ENCODE measurements around the gene DSG3.

DSG3 gene

GRCh38 chr18:31497836-31498573 lies 50.5 kb downstream of the DSG3 start, which contains the start of gene DSG2:
TSS of gene DSG2 (plus strand) at chr18:31498177. CDS start at chr18:31498252, 75 bp downstream.
- H3K4me3 ChIP-seq (ENCODE audit: low read length) = peak within 1 kb of the TSS; percentile 90
- DNase-seq (ENCODE audit: low read depth) = no peak
- TF ChIP-seq CTCF (conservative IDR thresholded peaks at IDR 0.05; ENCODE audit: low read depth, low read length) = no peak

GRCh38 chr18:31498574-31499524 lies 51.3 kb downstream of the DSG3 start:
- DNase-seq (ENCODE audit: low read depth) = no peak
- no peak for TF ChIP-seq CTCF (conservative IDR thresholded peaks at IDR 0.05; ENCODE audit: low read depth, low read length)
- peak overlapping the region; percentile 90 for H3K4me3 ChIP-seq (ENCODE audit: low read length)

- no peak overlapping the region for H3K4me3 ChIP-seq (ENCODE audit: low read length)
- TF ChIP-seq CTCF (conservative IDR thresholded peaks at IDR 0.05; ENCODE audit: low read depth, low read length) = no peak
- DNase-seq (ENCODE audit: low read depth) = no peak
Observed at GRCh38 chr18:31500051-31500688, 52.6 kb downstream of the DSG3 start.

GRCh38 chr18:31503011-31503410 lies 55.5 kb downstream of the DSG3 start:
- no peak for TF ChIP-seq CTCF (conservative IDR thresholded peaks at IDR 0.05; ENCODE audit: low read depth, low read length)
- no peak overlapping the region for H3K4me3 ChIP-seq (ENCODE audit: low read length)
- no peak for DNase-seq (ENCODE audit: low read depth)

GRCh38 chr18:31504455-31505147 lies 57.1 kb downstream of the DSG3 start:
- no peak overlapping the region for H3K4me3 ChIP-seq (ENCODE audit: low read length)
- DNase-seq (ENCODE audit: low read depth) = no peak
- no peak for TF ChIP-seq CTCF (conservative IDR thresholded peaks at IDR 0.05; ENCODE audit: low read depth, low read length)

GRCh38 chr18:31505156-31505555 lies 57.6 kb downstream of the DSG3 start:
- no peak for TF ChIP-seq CTCF (conservative IDR thresholded peaks at IDR 0.05; ENCODE audit: low read depth, low read length)
- no peak for DNase-seq (ENCODE audit: low read depth)

More at GRCh38 chr18:31505156-31505555, 57.6 kb downstream of the DSG3 start:
- no peak overlapping the region for H3K4me3 ChIP-seq (ENCODE audit: low read length)
